ENCODE measurements around the gene NKX6-2.

GRCh38 chr10:132768346-132769248, 17.4 kb downstream of the NKX6-2 start:
- TF ChIP-seq CTCF (IDR thresholded peaks at IDR 0.05; ENCODE audit: poor library complexity): no peak
- no peak for TF ChIP-seq EZH2 (IDR thresholded peaks at IDR 0.05; ENCODE audit: borderline replicate concordance)
- TF ChIP-seq EZH2phosphoT487 (IDR thresholded peaks at IDR 0.05; ENCODE audit: low read depth, severe bottlenecking, unreplicated experiment): no peak
